ENCODE results near the gene SNX5. TPM values are rescaled to one million over a fixed set of nuclear protein-coding genes. Genes with fewer than 3 reads are reported as not detected.
"Not testable (repeated sequence)": the region's sequence is repeated elsewhere in the genome, so short reads cannot be mapped to it uniquely, and the experiment has no call there.

The SNX5 gene
- total RNA-seq, 2 experiments from 2014 or later, result 204 to 274 TPM

DNA sequence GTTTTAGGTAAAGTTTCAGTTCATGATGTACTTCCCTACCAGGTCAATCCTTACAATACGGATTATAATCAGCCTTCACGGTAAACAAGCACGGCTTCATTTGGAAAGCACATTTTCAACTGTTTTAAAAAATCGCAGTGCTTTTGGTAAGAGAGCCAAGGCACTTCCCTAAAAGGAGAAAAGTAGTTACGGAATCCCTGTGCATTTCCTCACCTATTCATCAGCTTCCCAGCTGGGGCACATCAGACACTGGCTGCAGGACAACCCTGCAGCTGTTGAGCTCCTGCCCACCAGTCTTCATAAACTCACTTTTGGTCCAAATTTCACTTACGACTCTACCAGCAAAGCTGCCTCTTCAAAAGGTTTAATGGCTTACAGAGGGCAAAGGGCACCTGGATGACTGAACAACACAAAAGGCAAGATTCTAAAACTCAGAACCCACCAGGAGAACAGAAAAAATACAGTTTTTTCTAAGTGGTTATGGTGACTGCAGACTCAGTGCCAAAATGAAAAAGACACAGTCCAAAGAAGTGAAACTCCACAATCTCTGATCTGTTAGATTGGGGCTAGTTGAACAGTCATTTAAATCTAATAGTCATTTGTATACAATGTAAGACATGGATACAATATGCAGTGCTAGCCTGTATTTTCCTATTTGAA, 7.5 kb downstream of the SNX5 start:
- Histone ChIP-seq H3K9me2 (ENCODE audit: insufficient read depth, low read length) (no peaks in the 10 kb centered on the region), H3K79me2 (ENCODE audit: insufficient read depth, low read depth, low read length) (peaks cover 100% of the 10 kb centered on the region), H3K36me3 (ENCODE audit: insufficient read depth, low read length) (peaks cover 99% of the 10 kb centered on the region), H3K27ac (ENCODE audit: low read depth, low read length, poor library complexity, severe bottlenecking) (peak overlapping the region; percentile 54), H3K4me2 (ENCODE audit: low read length) (peak overlapping the region; percentile 92), H3K4me1 (ENCODE audit: insufficient read depth, low read length, poor library complexity, severe bottlenecking) (peaks cover 99% of the 10 kb centered on the region), H3K4me3 (ENCODE audit: low read depth, low read length, poor library complexity, severe bottlenecking) (peak overlapping the region; percentile 97), H3K9me3 (ENCODE audit: low read length) (peaks cover 7% of the 10 kb centered on the region; the same call in 1 of the 2 replicates), H2AFZ (ENCODE audit: low read length) (no peak overlapping the region), H4K20me1 (ENCODE audit: insufficient read depth, low read length) (peaks cover 81% of the 10 kb centered on the region)
- no peak for DNase-seq (ENCODE audit: low spot score)
- intact Hi-C loops (cut with micrococcal nuclease; ENCODE audit: unreplicated experiment), result loop anchor here (10.0 kb wide), 1 partner anchor 544 kb away; the partner anchor contains the start of gene SEC23B
- CTCF ChIA-PET (ENCODE audit: unreplicated experiment), result no interaction called here
- POLR2A ChIA-PET, result interaction anchor here (0.9 to 4.1 kb wide), 3 partner anchors 10 to 115 kb away, joined by 3 to 28 read pairs (median 13); no protein-coding TSS in a partner anchor
- no peak for TF ChIP-seq EZH2phosphoT487 (IDR thresholded peaks at IDR 0.05; ENCODE audit: borderline replicate concordance, low read depth, low read length)
- no peak for TF ChIP-seq CTCF (conservative IDR thresholded peaks at IDR 0.05; ENCODE audit: low read length)
- no TSS peak for BruUV-seq (replicated peaks)

DNA sequence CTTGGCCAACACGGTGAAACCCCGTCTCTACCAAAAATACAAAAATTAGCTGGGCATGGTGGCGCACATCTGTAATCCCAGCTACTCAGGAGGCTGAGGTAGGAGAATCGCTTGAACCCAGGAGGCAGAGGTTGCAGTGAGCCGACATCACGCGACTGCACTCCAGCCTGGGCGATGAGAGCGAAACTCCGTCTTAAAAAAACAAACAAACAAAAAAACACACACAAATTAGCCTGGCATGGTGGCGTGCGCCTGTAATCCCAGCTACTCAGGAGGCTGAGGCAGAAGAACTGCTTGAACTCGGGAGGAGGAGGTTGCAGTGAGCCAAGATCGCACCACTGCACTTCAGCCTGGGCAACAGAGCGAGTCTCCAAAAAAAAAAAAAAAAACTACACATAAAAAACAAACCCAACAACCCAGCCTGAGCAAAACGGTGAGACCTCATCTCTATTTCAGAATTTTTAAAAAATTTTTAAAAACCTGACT, 8.2 kb downstream of the SNX5 start:
- peaks cover 74% of the 10 kb centered on the region for H4K20me1 ChIP-seq (ENCODE audit: insufficient read depth, low read length)
- peaks cover 100% of the 10 kb centered on the region for H3K79me2 ChIP-seq (ENCODE audit: insufficient read depth, low read depth, low read length)
- BruUV-seq (replicated peaks); H3K9me2 ChIP-seq (ENCODE audit: insufficient read depth, low read length); H2AFZ ChIP-seq (ENCODE audit: low read length); DNase-seq (ENCODE audit: low spot score); CTCF ChIA-PET (ENCODE audit: unreplicated experiment); H3K9me3 ChIP-seq (ENCODE audit: low read length): not testable (repeated sequence)
- intact Hi-C loops (cut with micrococcal nuclease; ENCODE audit: unreplicated experiment), result loop anchor here (10.0 kb wide), 1 partner anchor 544 kb away; the partner anchor contains the start of gene SEC23B
- peak overlapping the region; percentile 97 for H3K4me3 ChIP-seq (ENCODE audit: low read depth, low read length, poor library complexity, severe bottlenecking)
- peaks cover 100% of the 10 kb centered on the region for H3K4me1 ChIP-seq (ENCODE audit: insufficient read depth, low read length, poor library complexity, severe bottlenecking)
- POLR2A ChIA-PET, result interaction anchor here (0.6 to 4.1 kb wide), 6 partner anchors 8 to 114 kb away, joined by 3 to 28 read pairs (median 6); no protein-coding TSS in a partner anchor
- peak overlapping the region; percentile 92 for H3K4me2 ChIP-seq (ENCODE audit: low read length)
- peak overlapping the region; percentile 55 for H3K27ac ChIP-seq (ENCODE audit: low read depth, low read length, poor library complexity, severe bottlenecking)
- peaks cover 99% of the 10 kb centered on the region for H3K36me3 ChIP-seq (ENCODE audit: insufficient read depth, low read length)

DNA sequence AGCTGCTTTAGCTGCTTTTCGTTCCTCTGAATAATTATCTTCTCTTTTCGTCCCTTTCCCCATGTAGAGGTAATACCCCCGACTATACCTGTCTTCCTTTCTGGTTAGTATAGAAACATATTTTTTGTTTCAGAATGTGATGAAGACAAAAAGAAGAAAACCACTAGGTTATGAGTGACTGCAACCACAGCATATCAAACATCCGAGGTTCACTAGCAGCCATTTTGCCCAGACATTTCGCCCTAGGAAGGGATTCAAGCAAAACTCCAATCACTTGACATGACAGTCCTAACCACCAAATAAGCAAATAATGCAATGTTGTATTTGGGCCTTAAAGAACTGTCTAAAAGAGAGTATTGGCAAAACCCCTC, 9.4 kb downstream of the SNX5 start:
- ChIA-PET CTCF (ENCODE audit: unreplicated experiment) (interaction anchor here (1.4 kb wide), 1 partner anchor 20 kb away, joined by 3 read pairs; no protein-coding TSS in a partner anchor), POLR2A (interaction anchor here (0.8 to 4.5 kb wide), 5 partner anchors 7 to 25 kb away, joined by 4 to 47 read pairs (median 7); partner anchors contain the start of gene SNX5)
- intact Hi-C loops (cut with micrococcal nuclease; ENCODE audit: unreplicated experiment), result no loop called here
- peaks cover 7% of the 10 kb centered on the region; the same call in 1 of the 2 replicates for H3K9me3 ChIP-seq (ENCODE audit: low read length)
- peak overlapping the region; percentile 92 for H3K4me2 ChIP-seq (ENCODE audit: low read length)
- no TSS peak for BruUV-seq (replicated peaks)
- peaks cover 74% of the 10 kb centered on the region for H4K20me1 ChIP-seq (ENCODE audit: insufficient read depth, low read length)
- peaks cover 100% of the 10 kb centered on the region for H3K4me1 ChIP-seq (ENCODE audit: insufficient read depth, low read length, poor library complexity, severe bottlenecking)
- no peaks in the 10 kb centered on the region for H3K9me2 ChIP-seq (ENCODE audit: insufficient read depth, low read length)
- peaks cover 100% of the 10 kb centered on the region for H3K79me2 ChIP-seq (ENCODE audit: insufficient read depth, low read depth, low read length)
- no peak for TF ChIP-seq CTCF (conservative IDR thresholded peaks at IDR 0.05; ENCODE audit: low read length)
- no peak for TF ChIP-seq EZH2phosphoT487 (IDR thresholded peaks at IDR 0.05; ENCODE audit: borderline replicate concordance, low read depth, low read length)
- H3K27ac ChIP-seq (ENCODE audit: low read depth, low read length, poor library complexity, severe bottlenecking), result peak overlapping the region; percentile 55
- peak overlapping the region; percentile 97 for H3K4me3 ChIP-seq (ENCODE audit: low read depth, low read length, poor library complexity, severe bottlenecking)
- peaks cover 99% of the 10 kb centered on the region for H3K36me3 ChIP-seq (ENCODE audit: insufficient read depth, low read length)
- no peak for DNase-seq (ENCODE audit: low spot score)
- no peak overlapping the region for H2AFZ ChIP-seq (ENCODE audit: low read length)

Measured in OCI-LY7 (cell line).